Measurements from ENCODE around the gene RILP.

- TF ChIP-seq CTCF (IDR thresholded peaks at IDR 0.05 in 2 of 3, conservative IDR thresholded peaks at IDR 0.05 in 1 of 3; ENCODE audit: borderline replicate concordance in 1 of 3, insufficient read depth in 1 of 3, low read depth in 2 of 3, low read length in 2 of 3) (no peak), EZH2 (IDR thresholded peaks at IDR 0.05) (no peak), POLR2AphosphoS5 (IDR thresholded peaks at IDR 0.05; ENCODE audit: low read depth, low read length) (peak; percentile 95)
These were observed 34.9 kb upstream of the RILP start, which contains the start of gene PRPF8 for GRCh38 chr17:1684378-1685189.

All from HCT116 (cell line).